NOMO-1 treated with dmso at 0.1 percent for 144 hours (cell line): ENCODE data around the gene PRRT3.

Experiments used
- DNase-seq: peaks from one replicate; lab custom pipeline; 2025; ENCODE audit not compliant: unreplicated experiment; lab: John Stamatoyannopoulos, UW

Gene PRRT3

DNA sequence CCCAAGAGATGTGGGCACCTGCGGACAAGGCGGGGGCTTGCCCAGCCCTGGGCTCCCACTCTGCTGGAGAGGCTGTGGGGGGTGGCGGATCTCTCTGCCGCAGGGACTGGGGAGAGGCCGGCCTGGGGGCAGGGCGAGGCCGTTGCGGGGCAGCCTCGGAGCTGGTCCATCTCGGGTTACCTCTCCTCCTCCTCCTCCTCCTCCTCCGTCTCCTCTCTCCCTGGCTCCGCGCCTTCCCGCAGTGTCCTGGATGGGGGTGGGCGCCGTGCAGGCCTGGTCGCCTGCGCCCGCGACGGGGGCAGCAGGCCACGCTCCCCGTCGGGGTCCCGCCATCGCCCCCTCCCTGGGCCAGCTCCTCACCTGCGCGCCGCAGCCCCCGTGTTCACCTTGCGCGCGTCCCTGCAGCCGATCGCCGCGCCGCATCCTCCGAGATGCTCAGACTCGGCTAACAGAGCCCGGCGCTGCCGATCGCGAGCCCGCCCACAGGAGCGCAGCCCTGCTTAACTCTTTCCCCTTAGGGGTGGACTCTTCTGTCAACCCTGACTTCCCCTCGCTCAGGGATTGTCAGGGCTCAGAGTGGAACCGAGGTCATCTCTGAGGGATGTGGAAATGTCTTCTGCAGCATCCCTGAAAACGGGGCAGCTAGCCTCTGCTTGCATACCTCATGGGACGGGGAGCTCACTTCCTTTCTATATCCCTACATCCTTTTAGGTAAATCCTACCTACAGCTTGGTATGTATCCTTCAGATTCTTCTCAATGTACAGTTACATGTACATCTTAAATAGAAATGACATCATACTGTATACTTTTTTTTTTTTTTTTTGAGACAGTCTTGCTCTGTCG, at the start of gene PRRT3:
Gene PRRT3 (minus strand): TSS at position 447 of the 844 bp plus-strand sequence. CDS start 2,293 bp downstream, outside the sequence.
- DNase-seq = peak; percentile 22

DNA sequence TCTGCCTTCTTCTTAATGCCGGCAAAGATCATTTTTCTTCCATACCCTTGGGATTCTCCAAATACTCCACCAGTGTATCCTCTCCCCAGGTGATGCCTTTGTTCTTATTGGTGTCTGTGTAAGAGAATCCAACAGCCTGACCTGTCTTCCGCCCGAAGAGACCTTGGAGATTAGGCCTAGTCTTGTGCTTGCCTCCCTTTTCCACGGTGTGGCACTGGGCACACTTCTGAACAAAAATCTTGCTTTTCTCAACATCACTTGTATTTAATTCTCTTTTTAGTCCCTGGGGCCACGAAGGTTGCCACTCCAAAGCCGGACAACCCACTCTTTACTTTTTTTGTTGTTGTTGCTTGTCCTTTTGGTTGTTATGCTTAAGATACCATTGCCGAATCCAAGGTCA, 48.5 kb upstream of the PRRT3 start:
- DNase-seq = no peak

DNA sequence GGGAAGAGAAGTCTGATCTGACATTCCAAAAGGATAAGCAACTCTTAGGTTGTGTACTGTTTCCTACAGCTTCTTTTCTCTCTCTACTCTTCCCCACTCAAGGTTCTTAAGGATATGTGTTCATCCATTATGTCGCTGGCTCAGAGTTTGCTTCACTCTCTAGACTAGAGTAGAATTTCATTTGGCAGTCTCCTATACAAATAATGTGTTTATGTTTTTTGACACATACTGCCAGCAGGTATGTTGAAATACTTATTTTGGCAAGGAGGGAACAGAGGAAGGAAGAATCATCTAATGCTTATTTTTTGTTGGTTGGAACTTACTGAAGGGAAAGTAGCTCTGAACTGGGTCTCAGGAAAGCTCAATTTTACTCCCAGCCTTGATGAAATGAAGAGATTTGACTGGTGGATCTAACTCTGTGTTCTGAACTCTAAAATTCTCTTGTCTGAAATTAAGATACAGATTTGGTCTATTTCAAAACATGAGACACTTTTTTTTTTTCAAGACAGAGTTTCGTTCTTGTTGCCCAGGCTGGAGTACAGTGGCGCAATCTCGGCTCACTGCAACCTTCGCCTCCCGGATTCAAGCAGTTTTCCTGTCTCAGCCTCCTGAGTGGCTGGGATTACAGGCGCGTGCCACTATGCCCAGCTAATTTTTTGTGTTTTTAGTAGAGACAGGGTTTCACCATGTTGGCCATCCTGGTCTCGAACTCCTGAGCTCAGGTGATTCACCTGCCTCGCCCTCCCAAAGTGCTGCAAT, 42.1 kb upstream of the PRRT3 start:
- DNase-seq = no peak

DNA sequence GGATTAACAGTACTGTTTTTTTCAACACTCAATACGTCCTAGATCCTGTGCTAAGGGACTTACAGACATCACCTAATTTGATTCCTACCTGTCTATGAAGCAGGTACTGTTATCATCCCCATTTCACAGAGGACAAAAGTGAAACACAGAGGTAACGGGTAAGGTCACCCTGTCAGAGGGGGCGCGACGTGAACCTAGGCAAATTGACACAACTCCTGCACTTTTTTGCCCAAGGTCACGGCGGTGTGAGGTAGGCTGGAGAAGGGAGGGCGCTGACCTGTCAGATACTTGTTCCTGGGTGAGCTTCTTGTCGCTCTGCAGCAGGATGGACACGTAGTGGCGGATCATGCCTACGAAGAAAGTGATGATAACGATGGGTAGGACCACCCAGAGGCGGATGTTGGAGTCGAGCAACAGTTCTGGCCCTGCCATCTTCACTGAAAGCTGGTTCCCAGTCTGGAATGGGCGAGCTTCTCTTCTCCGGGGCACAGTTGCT, 34.1 kb upstream of the PRRT3 start:
- no peak for DNase-seq

DNA sequence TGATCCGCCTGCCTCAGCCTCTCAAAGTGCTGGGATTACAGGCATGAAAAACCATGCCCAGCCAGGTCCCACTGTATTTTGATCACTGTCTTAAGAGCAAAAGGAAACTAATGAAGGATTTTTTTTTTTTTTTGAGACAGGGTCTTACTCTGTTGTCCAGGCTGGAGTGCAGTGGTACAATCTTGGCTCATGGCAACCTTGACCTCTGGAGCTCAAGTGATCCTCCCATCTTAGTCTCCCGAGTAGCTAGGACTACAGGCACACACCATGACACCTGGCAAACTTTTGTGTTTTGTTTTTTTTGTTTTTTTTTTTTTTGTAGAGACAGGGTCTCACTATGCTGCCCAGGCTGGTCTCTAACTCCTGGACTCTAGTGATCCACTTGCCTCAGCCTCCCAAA, 28.0 kb upstream of the PRRT3 start:
- no peak for DNase-seq

DNA sequence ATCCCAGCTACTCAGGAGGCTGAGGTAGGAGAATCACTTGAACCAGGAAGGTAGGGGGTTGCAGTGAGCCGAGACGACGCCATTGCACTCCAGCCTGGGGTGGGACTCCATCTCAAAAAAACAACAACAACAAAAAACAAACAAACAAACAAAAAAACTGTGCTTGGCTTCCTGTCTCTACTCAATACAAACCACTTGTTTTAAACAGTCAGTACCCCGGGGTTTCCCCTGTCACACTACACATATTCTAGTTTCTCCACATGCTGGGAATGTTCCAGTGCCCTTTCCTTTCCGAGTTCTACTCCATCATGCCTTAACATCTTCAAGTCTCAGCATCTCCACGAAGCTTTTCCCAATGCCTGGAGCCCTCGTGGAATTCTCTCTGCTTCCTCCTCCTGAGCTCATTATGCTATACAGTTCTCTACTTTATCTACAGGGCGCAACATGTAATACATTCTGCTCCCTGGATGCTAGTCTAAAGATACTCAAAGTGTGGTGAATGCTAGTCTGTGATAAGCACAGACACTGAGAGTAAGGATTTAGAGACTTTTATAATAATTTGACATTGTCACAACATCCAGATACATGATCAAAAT, 26.6 kb upstream of the PRRT3 start:
- no peak for DNase-seq

DNA sequence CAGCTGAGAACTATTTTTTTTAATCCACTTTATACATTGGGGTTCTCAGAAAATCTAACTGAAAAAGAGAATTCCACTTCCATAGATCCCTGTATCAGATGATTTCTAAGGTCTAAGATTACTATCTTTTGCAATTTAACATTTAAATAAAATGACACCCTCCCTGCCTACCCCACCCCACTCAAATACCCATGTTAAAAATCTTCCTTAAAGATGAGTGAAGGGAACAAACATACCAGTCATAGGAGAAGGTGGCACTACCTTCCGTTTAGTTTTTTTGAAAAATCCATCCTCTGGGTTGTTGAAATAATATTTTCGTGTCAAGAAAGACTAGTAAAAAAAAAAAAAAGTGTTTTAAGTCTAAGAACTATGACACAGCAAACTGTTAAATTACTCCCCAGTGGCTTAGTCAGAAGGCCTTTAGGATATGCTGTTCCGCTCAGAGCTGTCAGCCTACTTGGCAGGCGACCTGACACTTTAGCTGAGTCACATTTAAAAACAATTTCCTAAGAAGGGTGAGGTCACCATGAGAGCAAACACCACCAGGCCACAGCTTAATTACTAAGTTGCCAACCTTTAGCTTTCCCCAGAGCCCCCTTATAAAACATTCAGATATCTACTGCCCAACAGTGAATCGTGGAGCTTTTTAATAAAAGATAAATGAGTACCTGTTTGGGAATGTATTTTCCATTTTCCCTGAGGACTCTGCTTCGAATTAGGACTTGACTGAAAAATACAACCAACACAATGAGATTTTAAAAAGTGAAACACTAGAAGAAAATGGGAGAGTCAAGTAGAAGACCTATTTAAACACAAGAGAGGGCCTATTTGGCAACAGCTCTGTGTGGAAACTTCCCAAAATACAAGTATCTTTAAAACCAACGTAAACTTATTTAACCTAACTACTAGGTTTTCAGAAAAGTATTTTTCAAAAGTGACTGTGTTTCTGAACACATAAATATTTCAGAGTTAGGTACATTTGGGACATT, 24.8 kb upstream of the PRRT3 start:
- peak; percentile 95 for DNase-seq

DNA sequence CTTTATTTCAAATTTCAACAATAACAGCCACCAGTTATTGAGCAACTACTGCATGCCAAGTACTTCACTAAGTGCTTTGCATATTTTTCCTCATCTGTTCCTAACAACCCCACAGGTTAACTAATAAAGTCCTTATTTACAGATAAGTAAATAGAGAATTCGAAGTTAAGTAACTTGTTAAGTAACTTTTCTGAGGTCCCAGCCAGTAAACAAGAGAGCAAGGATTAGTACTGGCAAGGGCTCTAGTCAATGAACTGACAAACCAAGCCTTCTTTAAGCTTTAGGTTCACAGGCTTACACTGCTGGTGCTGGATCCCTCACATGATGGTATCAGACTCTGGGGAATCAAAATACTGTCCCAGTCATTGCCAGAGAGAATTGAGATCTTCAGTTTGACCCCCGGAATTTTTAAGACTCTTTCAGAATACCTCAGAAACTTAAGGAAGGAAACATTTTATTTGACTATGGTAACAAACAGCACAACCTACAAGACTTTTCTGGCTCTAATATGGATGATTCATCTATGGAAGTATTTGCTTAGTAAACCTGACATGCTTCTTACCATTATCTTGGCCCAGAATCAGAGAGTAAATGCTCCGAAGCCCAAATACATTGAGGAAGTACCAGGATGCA, 17.9 kb upstream of the PRRT3 start:
- DNase-seq = no peak

DNA sequence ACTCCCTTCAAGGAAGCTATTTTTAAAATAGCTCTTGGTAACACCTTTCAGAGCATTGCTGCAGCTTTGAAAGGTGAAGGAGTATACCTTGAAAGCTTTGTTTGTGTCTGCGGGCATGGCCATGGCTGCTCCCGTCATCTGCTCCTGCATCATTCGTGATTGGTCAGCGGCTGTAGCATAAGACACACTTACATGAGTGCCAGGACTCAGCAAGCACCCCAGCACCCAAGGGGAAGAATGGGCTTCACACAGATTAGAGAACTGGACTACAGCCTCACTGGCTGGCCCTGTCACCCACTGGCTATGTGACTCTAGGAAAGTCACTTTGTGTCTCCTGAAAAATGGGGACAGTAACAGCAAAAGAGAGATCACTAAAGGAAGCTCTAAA, 17.4 kb upstream of the PRRT3 start:
- DNase-seq = no peak

DNA sequence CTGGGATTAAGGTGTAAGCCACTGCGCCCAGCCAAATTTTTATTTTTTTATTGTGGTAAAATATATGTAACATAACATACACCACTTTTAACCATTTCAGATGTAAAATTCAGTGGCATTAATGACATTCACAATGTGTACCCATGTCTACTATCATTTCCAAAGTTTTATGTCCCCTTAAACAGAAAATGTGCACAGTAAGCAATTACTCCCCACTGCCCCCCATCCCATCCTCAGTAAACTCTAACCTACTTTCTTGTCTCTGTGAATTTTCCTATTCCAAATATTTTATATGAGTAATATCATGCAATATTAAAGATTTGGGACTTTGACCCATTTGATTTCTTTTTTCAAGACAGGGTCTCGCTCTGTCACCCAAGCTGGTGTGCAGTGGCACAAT, 14.6 kb upstream of the PRRT3 start:
- no peak for DNase-seq

DNA sequence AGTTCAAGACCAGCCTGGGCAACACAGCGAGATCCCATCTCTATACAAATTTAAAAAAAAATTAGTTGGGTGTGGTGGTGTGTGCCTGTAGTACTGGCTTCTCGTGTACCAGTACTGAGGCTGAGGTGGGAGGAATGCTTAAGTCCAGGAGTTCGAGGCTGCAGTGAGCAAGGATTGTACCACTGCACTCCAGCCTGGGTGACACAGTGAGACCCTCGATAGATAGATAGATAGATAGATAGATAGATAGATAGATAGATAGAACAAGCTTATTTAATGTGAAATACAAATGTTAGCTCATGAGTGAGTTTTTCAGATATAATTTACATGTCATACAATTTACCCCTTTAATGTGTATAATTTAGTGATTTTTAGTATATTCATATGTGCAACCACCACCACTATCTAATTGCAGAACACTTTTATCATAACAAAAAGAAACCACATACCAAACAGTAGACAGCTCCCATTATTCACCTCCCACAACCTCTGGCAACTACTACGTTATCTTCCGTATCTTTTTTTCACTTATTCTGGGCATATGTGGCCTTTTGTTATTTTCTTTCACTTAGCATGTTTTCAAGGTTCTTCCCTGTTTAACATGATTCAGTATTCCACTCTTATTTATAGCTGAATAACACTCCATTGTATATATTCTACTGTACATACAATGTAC, 13.1 kb upstream of the PRRT3 start:
- DNase-seq = no peak

DNA sequence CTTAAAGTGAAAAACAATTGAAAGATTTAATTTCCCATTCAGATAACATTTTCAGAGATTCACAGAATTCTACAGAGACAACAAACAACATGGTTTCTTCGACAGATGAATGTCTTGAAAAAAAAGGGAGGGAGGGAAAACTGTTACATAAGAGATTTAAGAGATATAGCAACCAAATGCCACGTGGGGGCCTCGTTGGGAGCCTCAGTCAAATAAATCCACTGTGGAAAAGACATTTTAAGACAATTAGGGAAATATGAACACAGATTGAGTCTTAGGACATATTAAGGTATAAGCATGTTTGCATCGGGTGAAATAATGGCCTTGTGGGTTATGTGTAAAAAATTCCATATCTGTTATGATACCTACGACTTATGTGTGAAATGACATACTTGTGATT, 5.0 kb upstream of the PRRT3 start:
- DNase-seq = no peak

DNA sequence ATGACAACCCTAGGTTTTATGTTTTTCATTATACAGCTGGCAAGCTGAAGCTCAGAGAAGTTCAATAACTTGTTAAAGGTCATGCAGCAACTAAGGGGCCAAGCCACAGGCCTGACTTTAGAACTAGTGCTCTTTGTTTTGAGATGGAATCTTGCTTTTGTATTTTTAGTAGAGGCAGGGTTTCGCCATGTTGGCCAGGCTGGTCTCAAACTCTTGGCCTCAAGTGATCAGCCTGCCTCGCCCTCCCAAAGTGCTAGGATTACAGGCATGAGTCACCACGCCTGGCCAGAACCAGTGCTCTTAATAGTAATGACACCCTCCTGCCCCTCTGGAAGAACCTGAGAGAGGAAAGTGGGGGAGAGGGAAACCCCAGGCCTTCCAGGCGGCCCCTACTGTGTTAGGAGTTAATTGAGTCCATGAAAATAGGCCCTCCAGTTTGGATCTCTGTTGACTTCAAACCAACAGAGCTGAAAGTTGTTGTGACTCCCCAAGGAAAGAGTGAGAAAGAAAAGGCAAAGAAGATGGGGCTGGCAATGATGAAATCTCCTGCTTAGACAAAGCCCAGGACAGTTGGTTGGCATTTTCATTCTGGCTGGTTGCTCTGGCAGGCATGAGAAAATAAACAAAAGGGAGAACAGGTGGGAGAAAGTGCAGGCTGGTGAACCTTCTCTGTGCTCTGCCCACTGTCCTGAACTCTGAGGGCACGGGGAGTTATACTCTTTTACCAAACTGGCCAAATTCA, 3.6 kb upstream of the PRRT3 start:
- DNase-seq = no peak

DNA sequence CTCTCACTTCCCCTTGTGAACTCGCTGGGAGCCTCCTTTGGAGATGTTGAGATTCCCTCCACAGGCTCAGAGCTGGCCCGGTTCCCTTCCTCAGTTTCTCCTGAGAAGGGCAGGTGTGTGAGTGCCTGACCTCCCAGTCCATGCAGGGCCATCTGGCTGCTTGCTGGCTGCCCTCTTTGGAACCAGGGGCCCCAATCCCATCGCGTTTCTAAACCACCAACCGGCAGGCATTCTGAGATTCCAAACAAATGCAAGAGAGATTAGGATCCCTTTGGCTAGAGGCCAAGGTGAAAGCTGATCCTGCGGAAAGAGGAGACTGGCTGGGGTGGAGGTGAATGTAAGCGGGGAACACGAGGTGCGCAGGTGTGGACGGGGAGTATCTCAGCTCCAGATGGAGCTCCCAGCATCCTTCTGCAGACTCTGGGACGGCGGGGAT, 2.9 kb upstream of the PRRT3 start:
- no peak for DNase-seq

DNA sequence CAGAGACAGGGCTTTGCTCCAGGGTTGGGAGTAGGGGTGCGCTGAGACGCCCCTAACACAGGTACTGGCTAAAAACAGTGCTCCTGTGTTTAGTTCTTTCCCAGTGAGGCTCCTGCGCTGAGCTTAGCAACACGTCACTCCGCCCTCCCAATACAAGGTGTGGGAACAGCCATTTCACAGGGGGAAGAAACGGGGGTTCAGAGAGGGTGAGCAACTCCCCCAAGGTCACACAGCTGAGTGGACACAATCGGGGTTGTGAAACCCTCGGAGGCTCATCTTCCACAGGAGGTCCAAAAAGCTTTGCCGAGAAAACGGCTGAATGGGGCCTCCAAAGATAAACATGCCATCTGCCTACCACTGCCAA, 628 bp downstream of the PRRT3 start:
- DNase-seq = no peak

DNA sequence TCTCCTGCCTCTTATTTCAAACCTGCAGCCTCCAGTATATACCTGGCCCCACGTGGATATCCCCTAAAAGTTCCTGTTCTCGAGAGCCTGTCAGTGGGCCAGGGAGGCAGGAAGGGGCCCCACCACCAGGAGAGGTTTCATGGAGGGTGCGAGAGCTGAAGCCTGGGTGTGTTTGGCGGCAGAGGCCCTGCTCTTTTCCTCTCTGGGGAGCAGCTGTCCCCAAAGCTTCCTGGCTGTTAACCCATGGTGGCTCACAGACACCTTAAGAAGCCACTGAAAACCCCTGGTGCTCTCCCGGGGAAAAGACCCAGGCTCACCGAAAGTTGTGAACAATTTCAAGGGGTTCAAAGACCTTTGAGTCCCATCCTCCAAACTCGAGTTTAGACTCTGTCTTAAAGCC, 1.1 kb downstream of the PRRT3 start:
- DNase-seq = no peak

DNA sequence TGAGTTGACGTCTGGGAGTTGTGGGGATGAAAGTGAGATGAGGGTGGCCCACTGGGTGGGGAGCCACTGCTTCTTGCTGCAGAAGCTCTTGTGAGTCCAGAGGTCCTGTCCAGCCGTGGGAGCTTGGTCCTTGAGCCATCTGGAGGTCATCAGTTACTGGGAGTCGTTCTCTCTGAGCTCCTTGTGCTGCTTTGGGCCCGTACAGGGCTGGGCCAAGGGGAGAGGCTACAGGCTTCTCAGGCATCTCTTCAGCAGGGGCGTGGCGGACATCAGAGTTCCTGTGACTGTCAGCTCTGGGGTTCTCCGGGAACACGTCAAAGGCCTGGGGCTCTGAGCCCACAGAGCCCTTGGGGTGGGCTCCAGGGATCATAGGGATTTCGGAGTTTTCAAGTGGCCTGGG, 2.6 kb downstream of the PRRT3 start:
- no peak for DNase-seq

DNA sequence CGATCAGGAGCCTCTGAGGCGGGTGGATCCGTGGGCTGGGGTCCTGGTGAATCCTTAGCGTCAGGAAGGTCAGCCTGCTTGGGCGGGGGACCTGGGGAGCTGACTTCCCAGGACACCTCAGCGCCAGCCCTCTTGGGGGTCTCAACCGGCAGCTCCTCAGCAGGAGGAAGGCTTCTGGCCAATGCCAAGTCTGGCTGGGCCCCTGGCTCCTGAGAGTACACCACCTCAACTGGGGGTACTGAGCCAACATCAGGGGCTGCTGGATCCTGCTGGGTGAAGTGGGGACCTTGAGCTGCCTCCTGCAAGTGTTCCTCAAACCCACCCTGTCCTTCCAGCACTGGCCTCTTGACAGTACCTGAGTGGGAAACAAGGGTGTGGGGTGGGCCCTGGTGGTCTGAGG, 3.1 kb downstream of the PRRT3 start:
- DNase-seq = no peak

DNA sequence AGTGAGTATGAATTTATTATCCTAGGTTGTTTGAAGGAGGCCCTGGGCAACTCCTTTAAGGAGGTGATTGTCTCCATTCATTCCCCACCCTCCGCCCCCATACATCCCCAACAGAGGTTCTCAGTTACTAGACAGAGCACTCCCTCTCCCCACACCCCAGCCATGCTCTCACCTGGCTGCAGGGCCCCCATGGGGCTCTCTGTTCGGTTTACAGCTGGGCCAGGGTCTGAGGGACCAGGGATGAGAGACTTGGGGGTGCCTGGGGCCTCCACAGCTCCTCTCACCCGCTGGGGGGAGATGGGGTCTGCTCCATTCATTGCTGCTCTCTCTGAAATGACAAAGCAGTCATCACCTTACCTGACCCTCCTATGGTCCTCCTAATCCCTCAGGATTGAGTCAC, 3.6 kb downstream of the PRRT3 start:
- no peak for DNase-seq
